Cardiac muscle cell (in vitro differentiated cells and primary cell): ENCODE results near the gene CNR2. TPM values are rescaled to one million over a fixed set of nuclear protein-coding genes. Genes with fewer than 3 reads are reported as not detected.

Experiments used
- DNase-seq, 2 donors: peaks; one replicate each; pipeline versions ENCODE4 v3.0.0 to v3.0.0-alpha.2; 2010 to 2017; ENCODE audit warnings: low read depth in 1 of 2, low spot score in 1 of 2
- H3K27ac ChIP-seq: fragments of 200-600 bp; sonication (generic); 2 replicates; pipeline ENCODE4 v1.5.1; 2016
- H3K27me3 ChIP-seq: fragments of 200-600 bp; sonication (generic); 2 replicates; pipeline ENCODE4 v1.6.0; 2016; ENCODE audit warnings: control low read depth
- H3K36me3 ChIP-seq: fragments of 200-600 bp; sonication (generic); 2 replicates; pipeline ENCODE4 v1.5.1; 2016; ENCODE audit warnings: control low read depth
- H3K4me1 ChIP-seq: fragments of 200-600 bp; sonication (generic); 2 replicates; pipeline ENCODE4 v1.8.1; 2017; ENCODE audit warnings: low read depth, mild to moderate bottlenecking, mixed run types
- H3K4me3 ChIP-seq: fragments of 200-600 bp; sonication (generic); 2 replicates; pipeline ENCODE4 v1.5.1; 2016; ENCODE audit warnings: mild to moderate bottlenecking
- H3K9me3 ChIP-seq: fragments of 200-600 bp; sonication (generic); 2 replicates; pipeline ENCODE4 v1.5.1; 2017; ENCODE audit warnings: low read depth, mild to moderate bottlenecking, control low read depth
- polyA plus RNA-seq: library from polyadenylated mRNA; unstranded; fragments of >200 nt; fragmentation: Nextera tagmentation; extraction: Ambion mirVana; gene quantifications from 2 replicates; pipeline ENCODE4 v1.2.1, GENCODE V29; 2016
- total RNA-seq: library from RNA; depleted of rRNA; stranded (reverse); fragments of >200 nt; gene quantifications from 2 replicates; pipeline ENCODE4 v1.2.3, GENCODE V29; 2016
- TF ChIP-seq, protein P1 (sequence below): IDR thresholded peaks from 2 replicates; pipeline ENCODE4 v1.5.1; 2012; ENCODE audit warnings: low read depth, mild to moderate bottlenecking, low read length

CNR2 gene
- total and polyA plus RNA-seq, 2 experiments from 2014 or later, result not detected

DNA sequence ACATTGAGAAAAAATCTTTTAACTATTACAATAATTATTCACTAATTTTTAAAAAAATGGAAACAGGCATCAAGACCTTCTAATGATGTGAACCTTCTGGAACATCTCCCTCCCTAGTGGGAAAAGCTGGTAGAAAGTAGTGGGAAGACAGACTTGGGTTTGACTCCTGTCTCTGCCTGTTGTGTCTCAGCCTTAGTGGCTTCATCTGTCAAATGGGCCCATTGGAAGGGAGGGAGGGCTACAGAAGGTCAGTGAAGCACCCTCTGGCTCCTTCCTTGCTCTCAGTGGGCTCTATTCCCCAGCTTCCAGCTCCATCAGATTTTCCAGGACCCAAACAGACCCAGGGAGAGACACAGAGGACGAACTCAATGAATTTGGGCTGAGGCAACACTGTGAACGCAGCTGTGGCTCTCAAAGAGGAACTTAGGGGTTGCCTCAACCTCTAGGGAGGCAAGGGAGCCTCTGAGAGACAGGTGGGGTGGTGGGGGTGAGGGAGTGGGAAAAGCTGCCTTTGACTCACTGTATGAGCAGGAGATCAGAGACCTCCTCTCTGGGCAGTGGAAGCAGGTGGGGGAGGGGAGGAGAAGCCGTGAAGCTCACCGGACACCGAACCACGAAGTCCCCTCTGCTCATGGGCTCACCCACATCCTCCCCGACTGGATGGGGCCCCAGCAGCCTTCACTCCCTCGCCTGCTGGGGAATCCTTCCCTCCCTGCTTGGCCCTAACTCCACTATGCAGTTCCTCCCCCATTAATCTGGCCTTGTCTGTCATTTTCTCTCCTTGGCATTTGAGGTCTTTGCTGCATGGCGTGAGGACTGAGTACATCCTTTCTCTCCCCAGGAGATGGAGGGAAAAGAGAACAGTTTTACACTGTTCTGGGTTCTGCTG is 4.5 kb downstream of the CNR2 start:
- H3K27me3 ChIP-seq, result peaks cover 24% of the 10 kb centered on the region
- no peak overlapping the region for H3K4me3 ChIP-seq
- H3K4me1 ChIP-seq, result no peaks in the 10 kb centered on the region
- no peak overlapping the region for H3K27ac ChIP-seq
- H3K36me3 ChIP-seq, result no peaks in the 10 kb centered on the region
- no peak for DNase-seq
- TF ChIP-seq, protein P1, sequence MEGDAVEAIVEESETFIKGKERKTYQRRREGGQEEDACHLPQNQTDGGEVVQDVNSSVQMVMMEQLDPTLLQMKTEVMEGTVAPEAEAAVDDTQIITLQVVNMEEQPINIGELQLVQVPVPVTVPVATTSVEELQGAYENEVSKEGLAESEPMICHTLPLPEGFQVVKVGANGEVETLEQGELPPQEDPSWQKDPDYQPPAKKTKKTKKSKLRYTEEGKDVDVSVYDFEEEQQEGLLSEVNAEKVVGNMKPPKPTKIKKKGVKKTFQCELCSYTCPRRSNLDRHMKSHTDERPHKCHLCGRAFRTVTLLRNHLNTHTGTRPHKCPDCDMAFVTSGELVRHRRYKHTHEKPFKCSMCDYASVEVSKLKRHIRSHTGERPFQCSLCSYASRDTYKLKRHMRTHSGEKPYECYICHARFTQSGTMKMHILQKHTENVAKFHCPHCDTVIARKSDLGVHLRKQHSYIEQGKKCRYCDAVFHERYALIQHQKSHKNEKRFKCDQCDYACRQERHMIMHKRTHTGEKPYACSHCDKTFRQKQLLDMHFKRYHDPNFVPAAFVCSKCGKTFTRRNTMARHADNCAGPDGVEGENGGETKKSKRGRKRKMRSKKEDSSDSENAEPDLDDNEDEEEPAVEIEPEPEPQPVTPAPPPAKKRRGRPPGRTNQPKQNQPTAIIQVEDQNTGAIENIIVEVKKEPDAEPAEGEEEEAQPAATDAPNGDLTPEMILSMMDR, result no peak
- H3K9me3 ChIP-seq, result no peaks in the 10 kb centered on the region

DNA sequence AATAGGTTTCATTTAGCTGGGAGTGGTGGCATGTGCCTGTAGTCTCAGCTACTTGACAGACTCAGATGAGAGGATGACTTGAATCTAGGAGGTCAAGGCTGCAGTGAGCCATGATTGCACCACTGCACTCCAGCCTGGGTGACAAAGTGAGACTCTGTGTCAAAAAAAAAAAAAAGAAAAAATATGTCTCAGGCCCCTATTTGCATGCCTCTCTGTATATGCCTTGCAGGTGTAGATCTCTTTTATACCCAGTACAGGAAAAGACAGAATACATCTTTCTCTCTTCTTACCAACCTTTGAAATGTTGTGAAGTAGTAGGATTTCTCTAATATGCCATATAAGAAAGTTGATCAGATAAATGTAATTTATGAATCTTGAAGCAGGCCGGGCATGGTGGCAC is 6.4 kb downstream of the CNR2 start:
- Histone ChIP-seq H3K36me3 (no peaks in the 10 kb centered on the region), H3K27me3 (peaks cover 44% of the 10 kb centered on the region), H3K4me1 (no peaks in the 10 kb centered on the region), H3K27ac (no peak overlapping the region), H3K4me3 (no peak overlapping the region), H3K9me3 (no peaks in the 10 kb centered on the region)
- no peak for DNase-seq
- TF ChIP-seq, protein P1, result no peak

DNA sequence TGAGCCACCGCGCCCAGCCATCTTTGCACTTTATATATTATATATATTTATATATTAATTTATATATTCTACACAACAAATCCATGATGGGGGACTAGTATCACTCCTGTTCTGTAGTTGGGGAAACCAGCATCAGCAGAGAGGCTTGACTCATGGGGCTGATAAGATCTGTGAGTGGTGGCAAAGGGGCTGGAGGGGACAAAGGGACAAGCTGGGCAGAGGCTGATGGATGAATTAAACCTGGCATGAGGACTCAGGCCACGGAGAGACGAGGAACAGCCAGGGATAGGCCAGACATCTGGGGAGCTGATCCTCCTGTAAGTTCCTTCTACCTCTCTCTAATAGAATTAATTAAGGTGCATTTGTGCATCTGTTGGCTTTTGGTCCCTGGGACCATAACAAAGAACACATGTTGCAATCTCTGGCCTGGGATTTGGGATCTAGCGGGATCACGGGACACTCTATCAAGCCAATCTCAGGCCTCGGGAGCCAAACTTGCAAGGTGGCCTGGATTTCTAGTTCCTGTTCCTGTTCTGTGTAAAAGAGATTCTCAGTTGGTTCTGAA is 7.6 kb downstream of the CNR2 start:
- TF ChIP-seq, protein P1, result no peak
- Histone ChIP-seq H3K27ac (no peak overlapping the region), H3K36me3 (no peaks in the 10 kb centered on the region), H3K4me1 (no peaks in the 10 kb centered on the region), H3K4me3 (no peak overlapping the region), H3K9me3 (no peaks in the 10 kb centered on the region), H3K27me3 (peaks cover 56% of the 10 kb centered on the region)
- DNase-seq, result no peak

DNA sequence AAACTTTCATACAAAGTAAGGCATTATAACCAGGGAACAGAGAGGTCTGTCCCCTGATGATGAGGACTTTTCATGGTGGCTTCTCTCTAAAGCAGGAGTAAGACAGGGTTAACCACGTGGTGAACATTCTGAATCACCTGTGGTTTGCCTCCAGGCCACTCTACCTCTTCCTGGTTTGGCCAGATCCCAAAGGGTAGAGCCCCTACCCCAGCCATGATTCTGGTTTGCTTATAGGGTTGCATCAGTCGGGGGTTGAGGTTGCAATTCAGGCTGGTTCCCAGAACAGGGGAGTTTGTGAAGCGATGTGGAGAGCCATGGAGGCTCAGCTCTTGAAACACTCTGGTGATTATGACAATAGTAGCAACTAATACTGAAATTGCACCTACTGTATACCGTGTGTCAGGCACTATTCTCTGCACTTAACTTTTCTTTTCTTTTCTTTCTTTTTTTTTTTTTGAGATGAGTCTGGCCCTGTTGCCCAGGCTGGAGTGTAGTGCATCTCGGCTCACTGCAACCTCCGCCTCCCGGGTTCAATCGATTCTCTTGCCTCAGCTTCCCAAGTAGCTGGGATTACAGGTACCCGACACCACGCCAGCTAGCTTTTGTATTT is 8.3 kb downstream of the CNR2 start:
- TF ChIP-seq, protein P1, result no peak
- Histone ChIP-seq H3K4me3 (no peak overlapping the region), H3K9me3 (no peaks in the 10 kb centered on the region), H3K27me3 (peaks cover 61% of the 10 kb centered on the region), H3K27ac (no peak overlapping the region), H3K4me1 (no peaks in the 10 kb centered on the region), H3K36me3 (no peaks in the 10 kb centered on the region)
- no peak for DNase-seq

DNA sequence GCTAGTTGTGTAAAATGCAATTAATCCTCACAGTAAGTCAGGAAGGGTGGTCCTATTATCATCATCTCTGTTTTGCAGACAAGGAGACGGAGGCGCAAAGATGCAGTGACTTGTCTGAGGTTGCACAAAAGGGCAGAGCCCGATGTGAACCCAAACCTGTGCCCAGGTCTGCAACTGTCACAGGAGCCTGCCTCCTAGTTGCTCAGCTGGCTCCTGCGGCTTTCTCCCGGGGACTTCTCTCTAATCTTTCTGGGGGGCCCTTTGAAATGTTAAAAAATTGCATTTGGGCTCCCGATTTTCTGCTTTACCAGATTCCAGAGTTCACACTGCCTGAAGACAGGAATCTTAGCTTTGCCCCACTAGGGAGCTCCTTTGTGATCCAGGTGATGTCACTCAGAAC is 9.4 kb downstream of the CNR2 start:
- Histone ChIP-seq H3K4me1 (no peaks in the 10 kb centered on the region), H3K4me3 (no peak overlapping the region), H3K9me3 (no peaks in the 10 kb centered on the region), H3K36me3 (no peaks in the 10 kb centered on the region), H3K27me3 (peaks cover 61% of the 10 kb centered on the region), H3K27ac (no peak overlapping the region)
- TF ChIP-seq, protein P1, result no peak
- no peak for DNase-seq
